Measurements from ENCODE around the gene FAM13A. TPM values are rescaled to one million over a fixed set of nuclear protein-coding genes. Genes with fewer than 3 reads are reported as not detected.

Gene FAM13A
- total and polyA plus RNA-seq, 2 of the 13 experiments (the other 11 are each of a cell fraction or from before 2014, with no cell fraction given) = 1.2 to 36.2 TPM

GRCh38 chr4:88928852-88929251 lies 128.1 kb downstream of the FAM13A start:
- Histone ChIP-seq H3K9me3 (ENCODE audit: low read length) (no peaks in the 10 kb centered on the region), H3K4me1 (ENCODE audit: insufficient read depth, low read length) (no peaks in the 10 kb centered on the region), H3K36me3 (replicated peaks in 1 of 2; ENCODE audit: control insufficient read depth in 1 of 2, insufficient read depth in 2 of 2, low read length in 2 of 2) (no peaks in the 10 kb centered on the region), H3K4me2 (ENCODE audit: low read depth, low read length) (no peak overlapping the region), H3K9ac (ENCODE audit: insufficient read depth, low read depth, low read length) (no peak overlapping the region), H3K79me2 (ENCODE audit: insufficient read depth, low read length) (no peaks in the 10 kb centered on the region), H2AFZ (ENCODE audit: low read length) (no peak overlapping the region), H3K4me3 (replicated peaks in 1 of 3; ENCODE audit: insufficient read depth in 1 of 3, low read depth in 2 of 3, low read length in 3 of 3) (no peak overlapping the region), H3K27me3 (ENCODE audit: control insufficient read depth in 1 of 2, insufficient read depth in 2 of 2, low read length in 2 of 2) (no peaks in the 10 kb centered on the region), H3K27ac (ENCODE audit: extremely low read length, insufficient read depth, low read length) (no peak overlapping the region), H4K20me1 (ENCODE audit: insufficient read depth, low read length) (no peaks in the 10 kb centered on the region)
- intact Hi-C loops (cut with micrococcal nuclease; ENCODE audit: unreplicated experiment) (no loop called here), in situ Hi-C loops (cut with HindIII; ENCODE audit: extremely low pct_ligation_motif_present, low pct_unique_long_range_greater_than_20kb) (no loop called here)
- WGBS (ENCODE audit: low lambda C conversion rate) = 72% methylated on average over 1 of the region's 1 CpG
- no TSS peak for BruUV-seq (replicated peaks)
- DNase-seq (ENCODE audit: low spot score) = no peak
- FAIRE-seq = no peak
- POLR2A ChIA-PET = no interaction called here
- no peak for ATAC-seq
- CTCF ChIA-PET (ENCODE audit: low intra/inter-chr PET ratio, low total read pairs) = no interaction called here
- TF ChIP-seq ZBTB21 (CRISPR knock-in tag; IDR thresholded peaks at IDR 0.05) = no peak
- TF ChIP-seq KLF9 (CRISPR knock-in tag; IDR thresholded peaks at IDR 0.05; ENCODE audit: low read depth) = no peak
- no peak for TF ChIP-seq ZNF510 (CRISPR knock-in tag; IDR thresholded peaks at IDR 0.05; ENCODE audit: low read depth)
- no peak for TF ChIP-seq ATF6 (CRISPR knock-in tag; conservative IDR thresholded peaks at IDR 0.05)
- no peak for TF ChIP-seq PLRG1 (conservative IDR thresholded peaks at IDR 0.05)
- TF ChIP-seq KDM5A (IDR thresholded peaks at IDR 0.05; ENCODE audit: borderline replicate concordance, low read length) = no peak
- no peak for TF ChIP-seq ZNF362 (CRISPR knock-in tag; IDR thresholded peaks at IDR 0.05; ENCODE audit: borderline replicate concordance)
- TF ChIP-seq NFYC (CRISPR knock-in tag; IDR thresholded peaks at IDR 0.05) = no peak
- no peak for TF ChIP-seq NPAS2 (CRISPR knock-in tag; IDR thresholded peaks at IDR 0.05; ENCODE audit: borderline replicate concordance)
- no peak for TF ChIP-seq AGO2 (optimal IDR thresholded peaks at IDR 0.05; ENCODE audit: low read depth, low read length)
- no peak for TF ChIP-seq ZNF660 (CRISPR knock-in tag; IDR thresholded peaks at IDR 0.05; ENCODE audit: borderline replicate concordance, low read depth)
- TF ChIP-seq E2F5 (CRISPR knock-in tag; conservative IDR thresholded peaks at IDR 0.05) = no peak
- TF ChIP-seq NBN (conservative IDR thresholded peaks at IDR 0.05) = no peak
- no peak for TF ChIP-seq PRPF4 (IDR thresholded peaks at IDR 0.05; ENCODE audit: low read depth, low read length, poor library complexity, severe bottlenecking)
